ENCODE measurements around the gene SCMH1.

The SCMH1 gene

DNA sequence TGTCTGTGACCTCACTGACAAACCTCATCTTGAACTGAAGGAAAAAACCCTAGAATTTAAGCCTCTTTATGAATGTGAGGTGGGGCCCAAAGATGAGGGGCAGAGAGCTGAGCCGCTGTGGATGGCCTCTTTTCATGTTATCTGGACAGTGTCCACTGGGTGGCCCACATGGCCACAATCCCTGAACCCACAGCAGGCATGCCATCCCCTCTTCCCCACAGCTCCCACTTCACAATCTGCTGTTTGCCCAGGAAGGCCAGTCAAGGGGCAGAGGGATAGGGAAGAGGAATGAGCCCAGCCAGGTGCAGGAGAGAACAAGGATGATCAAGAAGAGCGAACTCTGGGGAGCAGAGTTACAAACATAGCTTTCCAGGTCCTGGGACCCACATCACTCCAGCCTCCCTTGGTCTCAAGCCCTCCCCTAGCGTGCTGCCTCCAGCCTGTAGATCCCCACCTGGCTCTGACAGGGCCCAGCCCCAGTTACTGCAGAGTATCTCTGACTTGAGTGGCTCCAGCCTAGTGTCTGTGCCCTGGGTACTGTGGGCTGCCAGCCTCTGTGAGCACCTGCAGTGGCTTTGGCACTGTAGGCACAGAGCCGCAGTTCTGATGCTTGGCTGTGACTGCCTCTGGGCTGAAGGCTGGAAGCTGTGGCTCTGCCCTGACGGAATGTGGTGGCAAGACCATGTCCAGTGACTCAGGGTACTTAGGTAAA lies 218.7 kb downstream of the SCMH1 start:
- no peak for DNase-seq

GRCh38 chr1:41022424-41022823 lies 219.7 kb downstream of the SCMH1 start:
- DNase-seq = no peak
- TF ChIP-seq POLR2A (IDR thresholded peaks at IDR 0.05; ENCODE audit: low read length) (no peak), GATA1 (IDR thresholded peaks at IDR 0.05; ENCODE audit: low read depth, low read length) (no peak)

More for the DNA sequence above, 218.7 kb downstream of the SCMH1 start:
- no peak for TF ChIP-seq GATA1 (IDR thresholded peaks at IDR 0.05; ENCODE audit: low read depth, low read length)
- no peak for TF ChIP-seq POLR2A (IDR thresholded peaks at IDR 0.05; ENCODE audit: low read length)

- TF ChIP-seq GATA1 (IDR thresholded peaks at IDR 0.05; ENCODE audit: low read depth, low read length) (no peak), POLR2A (IDR thresholded peaks at IDR 0.05; ENCODE audit: low read length) (no peak)
- DNase-seq = no peak
Observed at GRCh38 chr1:41021526-41022308, 220.4 kb downstream of the SCMH1 start, which contains the start of gene SLFNL1. Gene SLFNL1, minus strand, starts transcription at chr1:41021725. Its CDS starts 1,065 bp downstream, at chr1:41020660.

DNA sequence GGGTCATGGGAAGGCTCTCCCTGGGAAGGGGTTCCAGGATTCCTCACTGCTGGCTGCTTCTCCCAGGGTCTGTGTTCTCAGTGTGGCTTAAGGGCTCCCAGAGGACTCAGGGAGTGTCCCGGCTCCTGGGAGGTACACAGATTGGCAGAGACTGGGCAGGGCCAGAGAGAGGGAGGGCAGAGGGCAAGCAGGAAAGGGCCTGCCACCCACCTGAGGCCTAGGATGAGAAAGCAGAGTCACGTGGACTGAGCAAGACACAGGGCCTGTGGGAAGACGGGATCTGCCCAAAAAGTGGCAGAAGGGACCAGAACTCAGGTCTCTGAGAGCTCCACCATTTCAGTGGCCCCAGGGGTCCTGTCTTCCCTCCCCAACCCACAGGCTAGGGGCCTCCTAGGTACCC lies 221.5 kb downstream of the SCMH1 start:
- no peak for DNase-seq
- TF ChIP-seq GATA1 (IDR thresholded peaks at IDR 0.05; ENCODE audit: low read depth, low read length) (no peak), POLR2A (IDR thresholded peaks at IDR 0.05; ENCODE audit: low read length) (no peak)

DNA sequence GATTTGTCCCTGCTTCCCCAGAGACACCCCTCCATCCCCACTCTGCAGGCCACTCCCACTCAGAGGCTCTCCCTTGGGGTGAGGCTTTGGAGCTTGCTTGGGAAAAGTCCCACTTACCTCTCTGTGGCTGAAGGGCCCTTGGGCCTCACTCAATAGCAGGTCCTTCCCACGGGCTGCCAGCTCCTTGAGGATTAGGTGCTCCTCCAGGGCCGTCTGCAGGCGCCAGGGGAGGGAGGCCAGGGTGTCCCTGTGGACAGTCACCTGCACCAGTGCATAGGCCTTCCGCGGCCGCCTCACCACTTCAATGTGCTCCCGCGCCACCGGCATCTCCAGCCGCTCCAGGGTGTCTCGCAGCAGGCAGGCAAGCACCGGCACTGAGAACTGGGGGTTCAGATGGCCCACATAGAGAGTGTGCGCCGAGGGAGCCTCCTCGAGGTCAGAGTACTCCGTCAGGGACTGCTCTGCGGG lies 222.0 kb downstream of the SCMH1 start:
- TF ChIP-seq GATA1 (IDR thresholded peaks at IDR 0.05; ENCODE audit: low read depth, low read length) (no peak), POLR2A (IDR thresholded peaks at IDR 0.05; ENCODE audit: low read length) (no peak)
- no peak for DNase-seq

DNA sequence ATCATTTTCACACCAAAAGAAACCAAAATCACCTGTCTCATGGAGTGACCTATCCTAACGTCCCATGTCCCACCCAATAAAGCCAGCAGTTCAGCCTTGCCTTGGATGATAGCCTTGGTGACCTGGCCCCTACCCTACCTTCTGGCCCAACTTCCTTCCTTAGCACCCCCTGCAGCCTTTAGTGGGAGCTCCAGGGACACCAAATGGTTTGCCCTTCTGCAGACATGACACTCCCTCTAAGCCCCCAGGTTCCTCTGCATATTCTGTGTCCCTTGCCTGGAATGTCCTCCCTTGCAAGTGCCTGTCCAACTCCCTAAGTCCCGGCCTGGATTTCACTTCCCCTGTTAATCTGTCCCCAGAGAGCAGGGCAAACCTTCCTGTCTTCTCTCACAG lies 222.8 kb downstream of the SCMH1 start:
- no peak for TF ChIP-seq GATA1 (IDR thresholded peaks at IDR 0.05; ENCODE audit: low read depth, low read length)
- TF ChIP-seq POLR2A (IDR thresholded peaks at IDR 0.05; ENCODE audit: low read length) = no peak
- DNase-seq = no peak

DNA sequence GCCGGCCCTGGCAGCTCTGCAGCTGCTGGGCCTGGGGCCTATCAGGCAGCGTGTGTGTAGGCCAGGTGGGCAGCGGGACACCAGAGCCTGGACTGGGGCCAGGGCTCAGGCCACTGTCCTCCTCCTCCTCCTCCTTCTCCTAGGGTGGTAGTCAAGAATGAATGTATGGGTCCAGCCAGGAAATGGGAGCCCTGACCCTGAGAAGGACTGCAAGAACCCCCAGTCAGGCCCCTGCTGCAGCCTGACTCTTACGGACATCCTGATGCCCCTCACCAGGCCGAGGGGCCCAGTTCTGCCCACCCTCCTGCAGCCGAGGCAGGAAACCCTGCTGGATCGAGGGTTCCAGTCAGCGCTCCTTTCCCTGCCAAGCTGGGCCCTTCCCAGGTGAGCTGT lies 224.1 kb downstream of the SCMH1 start:
- DNase-seq = no peak
- TF ChIP-seq POLR2A (IDR thresholded peaks at IDR 0.05; ENCODE audit: low read length) (no peak), GATA1 (IDR thresholded peaks at IDR 0.05; ENCODE audit: low read depth, low read length) (no peak)

GRCh38 chr1:41017141-41018017 lies 224.7 kb downstream of the SCMH1 start:
- no peak for DNase-seq
- no peak for TF ChIP-seq POLR2A (IDR thresholded peaks at IDR 0.05; ENCODE audit: low read length)
- TF ChIP-seq GATA1 (IDR thresholded peaks at IDR 0.05; ENCODE audit: low read depth, low read length) = no peak

- no peak for DNase-seq
- TF ChIP-seq GATA1 (IDR thresholded peaks at IDR 0.05; ENCODE audit: low read depth, low read length) (no peak), POLR2A (IDR thresholded peaks at IDR 0.05; ENCODE audit: low read length) (no peak)
Observed at GRCh38 chr1:41015897-41016470, 226.1 kb downstream of the SCMH1 start.

DNA sequence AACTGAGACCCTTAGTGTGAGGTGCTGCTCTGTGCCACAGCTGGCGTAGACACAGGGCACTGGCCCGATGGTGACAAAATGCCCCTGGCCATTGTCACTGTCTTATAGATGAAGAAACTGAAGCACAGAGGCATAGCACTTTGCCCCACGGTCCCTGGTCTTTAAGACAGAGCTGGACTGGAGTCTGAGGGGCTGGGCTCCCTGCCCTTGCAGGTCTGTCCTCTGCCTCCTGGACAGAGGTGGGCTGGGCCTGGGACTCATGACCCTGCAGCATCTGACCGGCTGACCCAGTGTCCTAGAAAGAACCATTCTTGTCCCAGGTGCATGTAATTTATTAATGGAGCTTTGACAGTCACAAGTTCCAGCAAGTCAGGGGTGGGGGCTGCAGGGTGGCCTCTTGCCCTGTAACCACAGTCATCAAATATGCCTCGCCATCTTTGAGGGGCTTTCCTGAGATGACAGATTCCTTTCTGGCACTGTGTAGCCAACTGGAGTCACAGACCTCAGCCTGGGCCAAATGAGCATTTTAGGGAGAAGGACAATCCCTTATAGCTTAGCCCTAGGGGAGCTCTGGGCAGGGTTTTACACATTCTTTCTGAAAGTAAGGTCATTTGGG lies 226.7 kb downstream of the SCMH1 start:
- no peak for DNase-seq
- no peak for TF ChIP-seq GATA1 (IDR thresholded peaks at IDR 0.05; ENCODE audit: low read depth, low read length)

GRCh38 chr1:41014871-41015270 lies 227.2 kb downstream of the SCMH1 start:
- no peak for DNase-seq
- no peak for TF ChIP-seq GATA1 (IDR thresholded peaks at IDR 0.05; ENCODE audit: low read depth, low read length)
- no peak for TF ChIP-seq POLR2A (IDR thresholded peaks at IDR 0.05; ENCODE audit: low read length)

DNA sequence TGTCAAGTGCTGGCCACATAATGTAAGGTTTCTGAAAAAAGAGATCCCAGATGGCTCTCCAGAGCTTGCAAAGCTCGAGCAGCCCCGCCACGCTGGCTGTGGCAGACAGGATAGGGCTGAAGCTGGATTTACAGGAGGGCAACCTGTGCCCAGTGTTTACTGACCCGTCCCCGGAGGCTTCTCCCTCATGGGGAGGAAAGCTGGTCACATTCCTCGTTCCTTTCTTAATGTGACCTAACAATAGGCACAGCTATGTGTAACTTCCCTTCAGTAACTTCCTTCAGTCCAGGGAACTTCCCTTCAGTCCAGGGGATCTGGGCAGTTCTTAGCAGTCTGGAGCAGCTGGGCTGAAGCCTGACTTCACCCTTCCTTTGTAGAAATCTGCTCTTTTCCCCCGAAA lies 228.3 kb downstream of the SCMH1 start:
- TF ChIP-seq GATA1 (IDR thresholded peaks at IDR 0.05; ENCODE audit: low read depth, low read length) (no peak), POLR2A (IDR thresholded peaks at IDR 0.05; ENCODE audit: low read length) (no peak)
- no peak for DNase-seq

GRCh38 chr1:41013024-41013423 lies 229.1 kb downstream of the SCMH1 start:
- TF ChIP-seq GATA1 (IDR thresholded peaks at IDR 0.05; ENCODE audit: low read depth, low read length) (no peak), POLR2A (IDR thresholded peaks at IDR 0.05; ENCODE audit: low read length) (no peak)
- DNase-seq = no peak
